Cerebellar cortex (tissue), 1 donor: ENCODE results near the gene SMIM38.

Source experiments
- DNase-seq: peaks from one replicate; pipeline ENCODE4 v3.0.0-alpha.2; 2015; ENCODE audit warnings: low spot score

The SMIM38 gene

GRCh38 chr11:69159150-69159852, 3.6 kb downstream of the SMIM38 start:
- DNase-seq = no peak

GRCh38 chr11:69160296-69161116, 4.8 kb downstream of the SMIM38 start:
- no peak for DNase-seq

- no peak for DNase-seq
Observed at GRCh38 chr11:69161117-69161407, 5.3 kb downstream of the SMIM38 start.

- no peak for DNase-seq
Observed at GRCh38 chr11:69162505-69162904, 6.8 kb downstream of the SMIM38 start.

- DNase-seq = no peak
Observed at GRCh38 chr11:69163842-69164241, 8.1 kb downstream of the SMIM38 start.

- DNase-seq = no peak
Observed at GRCh38 chr11:69164824-69165223, 9.1 kb downstream of the SMIM38 start.

GRCh38 chr11:69165775-69166174, 10.0 kb downstream of the SMIM38 start:
- no peak for DNase-seq

GRCh38 chr11:69166218-69167115, 10.7 kb downstream of the SMIM38 start:
- peak; percentile 37 for DNase-seq

- DNase-seq = no peak
Observed at GRCh38 chr11:69167130-69167915, 11.6 kb downstream of the SMIM38 start.

GRCh38 chr11:69167916-69168691, 12.4 kb downstream of the SMIM38 start:
- DNase-seq = no peak

GRCh38 chr11:69169479-69169878, 13.7 kb downstream of the SMIM38 start:
- DNase-seq = no peak

GRCh38 chr11:69170704-69171103, 15.0 kb downstream of the SMIM38 start:
- no peak for DNase-seq

GRCh38 chr11:69171476-69172240, 15.9 kb downstream of the SMIM38 start:
- DNase-seq = no peak

GRCh38 chr11:69172674-69173073, 16.9 kb downstream of the SMIM38 start:
- no peak for DNase-seq

- DNase-seq = no peak
Observed at GRCh38 chr11:69173331-69173730, 17.6 kb downstream of the SMIM38 start.

- DNase-seq = no peak
Observed at GRCh38 chr11:69173925-69174581, 18.3 kb downstream of the SMIM38 start.

- DNase-seq = no peak
Observed at GRCh38 chr11:69174841-69175240, 19.1 kb downstream of the SMIM38 start.

- no peak for DNase-seq
Observed at GRCh38 chr11:69178819-69179482, 23.2 kb downstream of the SMIM38 start.

- no peak for DNase-seq
Observed at GRCh38 chr11:69180226-69180625, 24.5 kb downstream of the SMIM38 start.
